Measurements from ENCODE around the gene HECTD1.

Gene HECTD1

DNA sequence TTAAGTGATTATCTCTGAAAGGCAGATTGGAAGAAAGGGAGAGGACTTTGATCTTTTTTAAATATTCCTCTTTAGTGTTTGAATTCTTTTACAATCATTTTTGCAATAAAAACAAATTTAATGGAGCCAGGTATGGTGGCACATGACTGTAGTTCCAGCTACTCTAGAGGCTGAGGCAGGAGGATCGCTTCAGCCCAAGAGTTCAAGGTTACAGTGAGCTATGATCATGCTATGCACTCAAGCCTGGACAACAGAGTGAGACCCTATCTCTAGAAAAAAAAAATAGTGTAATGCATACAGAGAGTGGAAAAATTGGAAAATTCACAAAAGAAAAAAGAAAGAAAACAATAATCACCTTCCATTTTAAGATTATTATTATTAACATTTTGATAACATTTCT, 15.2 kb upstream of the HECTD1 start:
- no peak overlapping the region for H3K27ac ChIP-seq
- TF ChIP-seq, protein P1, sequence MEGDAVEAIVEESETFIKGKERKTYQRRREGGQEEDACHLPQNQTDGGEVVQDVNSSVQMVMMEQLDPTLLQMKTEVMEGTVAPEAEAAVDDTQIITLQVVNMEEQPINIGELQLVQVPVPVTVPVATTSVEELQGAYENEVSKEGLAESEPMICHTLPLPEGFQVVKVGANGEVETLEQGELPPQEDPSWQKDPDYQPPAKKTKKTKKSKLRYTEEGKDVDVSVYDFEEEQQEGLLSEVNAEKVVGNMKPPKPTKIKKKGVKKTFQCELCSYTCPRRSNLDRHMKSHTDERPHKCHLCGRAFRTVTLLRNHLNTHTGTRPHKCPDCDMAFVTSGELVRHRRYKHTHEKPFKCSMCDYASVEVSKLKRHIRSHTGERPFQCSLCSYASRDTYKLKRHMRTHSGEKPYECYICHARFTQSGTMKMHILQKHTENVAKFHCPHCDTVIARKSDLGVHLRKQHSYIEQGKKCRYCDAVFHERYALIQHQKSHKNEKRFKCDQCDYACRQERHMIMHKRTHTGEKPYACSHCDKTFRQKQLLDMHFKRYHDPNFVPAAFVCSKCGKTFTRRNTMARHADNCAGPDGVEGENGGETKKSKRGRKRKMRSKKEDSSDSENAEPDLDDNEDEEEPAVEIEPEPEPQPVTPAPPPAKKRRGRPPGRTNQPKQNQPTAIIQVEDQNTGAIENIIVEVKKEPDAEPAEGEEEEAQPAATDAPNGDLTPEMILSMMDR (conservative IDR thresholded peaks at IDR 0.05) = no peak

DNA sequence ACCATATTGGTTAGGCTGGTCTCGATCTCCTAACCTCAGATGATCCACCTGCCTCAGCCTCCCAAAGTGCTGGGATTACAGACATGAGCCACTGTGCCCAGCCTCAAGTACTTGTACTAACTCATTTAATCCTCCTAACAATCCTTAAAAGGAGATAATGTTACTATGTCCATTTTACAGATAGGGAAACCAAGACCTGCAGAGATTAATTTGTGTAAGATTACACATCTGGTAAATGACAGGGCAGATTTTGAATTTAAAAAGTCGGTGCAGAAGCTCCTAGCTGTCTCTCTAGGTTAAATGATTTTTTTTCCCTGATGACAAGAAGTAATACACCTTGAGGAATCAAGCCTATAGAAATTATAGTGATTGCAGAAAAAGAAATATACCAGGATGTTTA, 13.7 kb upstream of the HECTD1 start:
- TF ChIP-seq, protein P1 (conservative IDR thresholded peaks at IDR 0.05) = no peak
- no peak overlapping the region for H3K27ac ChIP-seq

DNA sequence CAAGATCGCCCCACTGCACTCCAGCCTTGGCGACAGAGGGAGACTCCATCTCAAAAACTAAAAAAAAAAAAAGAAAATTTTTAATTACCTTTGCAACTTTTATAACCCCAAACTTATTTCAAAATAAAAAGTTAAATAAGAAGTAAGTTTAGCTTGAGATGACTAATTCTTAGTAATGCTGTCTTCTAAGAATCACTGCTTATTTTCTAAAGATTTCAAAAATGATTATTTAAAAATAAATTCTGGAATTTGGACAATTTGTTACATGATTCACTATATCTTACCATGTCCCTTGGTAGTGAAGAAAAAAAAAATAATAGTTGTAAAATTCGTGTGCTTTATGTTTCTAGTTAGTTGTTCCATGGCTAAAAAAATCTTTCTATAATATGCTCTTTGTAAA, 11.6 kb upstream of the HECTD1 start:
- no peak overlapping the region for H3K27ac ChIP-seq
- TF ChIP-seq, protein P1 (conservative IDR thresholded peaks at IDR 0.05) = no peak

DNA sequence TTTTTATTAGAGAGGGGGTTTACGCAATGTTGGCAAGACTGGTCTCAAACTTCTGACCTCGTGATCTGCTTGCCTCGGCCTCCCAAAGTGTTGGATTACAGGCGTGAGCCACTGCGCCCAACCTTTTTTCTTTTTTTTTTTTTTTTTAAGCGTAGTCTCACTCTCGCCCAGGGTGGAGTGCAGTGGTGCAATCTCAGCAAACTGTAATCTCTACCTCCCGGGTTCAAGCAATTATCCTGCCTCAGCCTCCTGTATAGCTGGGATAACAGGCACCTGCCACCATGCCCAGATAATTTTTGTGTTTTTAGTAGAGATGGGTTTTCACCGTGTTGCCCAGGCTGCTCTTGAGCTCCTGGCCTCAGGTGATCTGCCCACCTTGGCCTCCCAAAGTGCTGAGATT, 8.8 kb upstream of the HECTD1 start:
- H3K27ac ChIP-seq = no peak overlapping the region
- TF ChIP-seq, protein P1 (conservative IDR thresholded peaks at IDR 0.05) = no peak

DNA sequence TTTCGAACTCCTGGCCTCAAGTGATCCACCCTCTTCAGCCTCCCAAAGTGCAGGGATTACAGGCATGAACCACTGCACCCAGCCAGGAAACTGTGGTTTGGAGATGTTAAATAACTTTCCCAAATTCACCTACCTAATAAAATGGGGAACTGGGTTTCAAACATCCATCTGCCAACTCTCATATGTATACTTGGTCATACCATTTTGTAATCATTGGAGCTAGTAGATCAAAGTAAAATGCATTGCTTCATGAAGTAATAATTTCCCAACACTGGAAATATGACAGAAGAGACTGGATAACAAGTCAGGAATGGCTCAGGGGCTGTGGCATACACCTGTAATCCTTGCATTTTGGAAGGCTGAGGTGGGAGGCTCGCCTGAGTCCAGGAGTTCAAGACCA, 5.3 kb upstream of the HECTD1 start:
- H3K27ac ChIP-seq = no peak overlapping the region
- TF ChIP-seq, protein P1 (conservative IDR thresholded peaks at IDR 0.05) = no peak

DNA sequence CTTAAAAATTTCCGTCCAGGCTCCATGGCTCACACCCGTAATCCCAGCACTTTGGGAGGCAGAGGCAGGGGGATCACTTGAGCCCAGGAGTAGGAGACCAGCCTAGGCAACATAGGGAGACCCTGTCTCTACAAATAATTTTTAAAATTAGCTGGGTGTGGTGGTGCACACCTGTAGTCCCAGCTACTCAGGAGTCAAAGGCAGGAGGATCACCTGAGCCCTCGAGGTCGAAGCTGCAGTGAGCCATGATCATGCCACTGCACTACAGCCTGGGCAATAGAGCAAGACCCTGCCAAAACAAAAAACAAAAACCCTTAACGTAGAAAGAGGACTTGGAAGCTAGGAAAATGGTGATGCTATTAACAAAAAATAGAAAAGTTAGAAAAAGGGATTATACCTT, 2.0 kb upstream of the HECTD1 start:
- TF ChIP-seq, protein P1 (conservative IDR thresholded peaks at IDR 0.05) = no peak
- peak overlapping the region; percentile 99; the same call in 1 of the 2 replicates for H3K27ac ChIP-seq

DNA sequence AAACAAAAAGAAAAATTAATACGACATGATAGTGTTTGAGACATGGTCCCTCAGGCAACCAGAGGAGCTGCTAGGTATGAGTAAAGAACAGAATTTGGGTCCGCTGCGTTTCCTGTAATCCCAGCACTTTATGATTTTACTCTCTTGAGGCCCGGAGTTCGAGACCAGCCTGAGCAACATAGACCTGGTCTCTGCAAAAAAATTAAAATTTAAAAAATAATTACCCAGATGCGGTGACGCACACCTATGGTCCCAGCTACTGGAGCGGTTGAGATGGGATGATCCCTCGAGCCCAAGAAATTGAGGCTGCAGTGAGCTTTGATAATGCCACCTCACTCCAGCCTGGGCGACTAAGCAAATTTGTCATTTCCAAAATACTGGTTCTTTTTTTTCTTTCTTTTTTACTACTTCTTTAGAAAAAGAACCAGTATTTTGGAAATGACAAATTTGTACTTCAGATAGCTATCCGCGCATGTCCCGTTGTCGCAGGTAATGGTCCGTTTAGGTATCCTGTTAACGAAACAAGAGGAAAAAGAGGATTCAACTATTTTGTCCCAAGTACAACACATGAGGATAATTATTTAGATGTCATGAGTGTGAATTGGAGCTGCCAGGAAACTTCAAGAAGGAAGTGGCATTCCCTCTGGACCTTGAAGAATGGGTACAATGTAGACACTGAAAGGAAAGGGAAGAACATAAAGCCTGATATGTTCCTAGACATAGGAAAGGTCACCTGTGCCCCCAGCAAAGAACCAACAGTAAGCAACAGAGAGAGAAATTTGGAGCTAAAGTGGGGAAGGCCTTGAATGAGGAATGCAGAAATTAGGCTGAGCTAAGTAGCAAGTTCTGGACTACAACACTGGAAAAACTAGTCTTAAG, 1.2 kb upstream of the HECTD1 start:
- TF ChIP-seq, protein P1 (conservative IDR thresholded peaks at IDR 0.05) = no peak
- H3K27ac ChIP-seq = peak overlapping the region; percentile 99

Data from VCaP (cell line).